Urinary bladder (tissue), 4 donors: Measurements from ENCODE around the gene THEM4. TPM values are rescaled to one million over a fixed set of nuclear protein-coding genes. Genes with fewer than 3 reads are reported as not detected.

Source experiments
- DNase-seq: peaks from one replicate; pipeline ENCODE4 v3.0.0-alpha.2; 2015; ENCODE audit errors: extremely low spot score
- H3K27ac ChIP-seq: one replicate; pipeline ENCODE4 v1.5.1; 2013; ENCODE audit warnings: low read depth, mild to moderate bottlenecking, moderate library complexity
- H3K36me3 ChIP-seq: one replicate; pipeline ENCODE4 v1.6.1; 2013; ENCODE audit warnings: mild to moderate bottlenecking, moderate library complexity; ENCODE audit not compliant: insufficient read depth
- H3K4me1 ChIP-seq: one replicate; pipeline ENCODE4 v1.6.1; 2013; ENCODE audit warnings: mild to moderate bottlenecking, moderate library complexity; ENCODE audit not compliant: insufficient read depth
- H3K4me3 ChIP-seq: one replicate; pipeline ENCODE4 v1.5.1; 2013; ENCODE audit warnings: low read depth, low read length
- WGBS: extraction: QIAGEN DNeasy Blood & Tissue Kit; methylation state at CpG from one replicate; pipeline ENCODE4 v1.1.7; 2013; 5-methylcytosine and 5-hydroxymethylcytosine counted together
- polyA plus RNA-seq: library from polyadenylated mRNA; stranded (reverse); fragments of 200-250 nt; gene quantifications from one replicate; pipeline ENCODE4 v1.2.3, GENCODE V29; 2013
- total RNA-seq: library from RNA; depleted of rRNA; stranded (reverse); fragments of >200 nt; gene quantifications from one replicate; pipeline ENCODE4 v1.2.3, GENCODE V29; 2014
- donor health status: healthy with polysubstance abuse.
- donor health status: healthy.

The THEM4 gene
- total and polyA plus RNA-seq, 2 donors = 12.5 to 16.5 TPM

GRCh38 chr1:151854658-151855057 is 54.7 kb downstream of the THEM4 start:
- Histone ChIP-seq H3K27ac (no peak overlapping the region), H3K4me1 (no peaks in the 10 kb centered on the region), H3K36me3 (no peaks in the 10 kb centered on the region), H3K4me3 (no peak overlapping the region)
- WGBS = 86% methylated on average over 7 of the region's 7 CpGs
- no peak for DNase-seq

- H3K4me1 ChIP-seq = no peaks in the 10 kb centered on the region
- H3K4me3 ChIP-seq = no peak within 1 kb of the TSS
- 51% methylated on average over 5 of the region's 5 CpGs for WGBS
- H3K36me3 ChIP-seq = no peaks in the 10 kb centered on the region
- H3K27ac ChIP-seq = no peak within 1 kb of the TSS
- no peak for DNase-seq
Measured at GRCh38 chr1:151853411-151853943, 55.8 kb downstream of the THEM4 start, which contains the start of gene THEM5. TSS of gene THEM5 (minus strand) at chr1:151853712. CDS start at chr1:151853565, 147 bp downstream.

- DNase-seq = no peak
Measured at GRCh38 chr1:151852733-151853132, 56.6 kb downstream of the THEM4 start.

GRCh38 chr1:151851886-151852285 is 57.4 kb downstream of the THEM4 start:
- no peak overlapping the region for H3K4me3 ChIP-seq
- no peak overlapping the region for H3K27ac ChIP-seq
- no peak for DNase-seq
- H3K36me3 ChIP-seq = no peaks in the 10 kb centered on the region
- 67% methylated on average over 8 of the region's 8 CpGs for WGBS
- H3K4me1 ChIP-seq = no peaks in the 10 kb centered on the region

More at GRCh38 chr1:151852733-151853132, 56.6 kb downstream of the THEM4 start:
- Histone ChIP-seq H3K4me3 (no peak overlapping the region), H3K4me1 (no peaks in the 10 kb centered on the region), H3K27ac (no peak overlapping the region), H3K36me3 (no peaks in the 10 kb centered on the region)
- 94% methylated on average over 4 of the region's 4 CpGs for WGBS

GRCh38 chr1:151849871-151850270 is 59.4 kb downstream of the THEM4 start:
- Histone ChIP-seq H3K4me1 (no peaks in the 10 kb centered on the region), H3K4me3 (no peak overlapping the region), H3K36me3 (no peaks in the 10 kb centered on the region), H3K27ac (no peak overlapping the region)
- DNase-seq = no peak

- Histone ChIP-seq H3K4me1 (no peaks in the 10 kb centered on the region), H3K4me3 (no peak overlapping the region), H3K27ac (no peak overlapping the region), H3K36me3 (no peaks in the 10 kb centered on the region)
- DNase-seq = no peak
- 75% methylated on average over 3 of the region's 3 CpGs for WGBS
Measured at GRCh38 chr1:151849126-151849525, 60.2 kb downstream of the THEM4 start.

- H3K36me3 ChIP-seq = no peaks in the 10 kb centered on the region
- H3K4me1 ChIP-seq = no peaks in the 10 kb centered on the region
- H3K27ac ChIP-seq = no peak overlapping the region
- 47% methylated on average over 11 of the region's 11 CpGs for WGBS
- no peak for DNase-seq
- no peak overlapping the region for H3K4me3 ChIP-seq
Measured at GRCh38 chr1:151847867-151848596, 61.3 kb downstream of the THEM4 start.

- Histone ChIP-seq H3K4me3 (no peak overlapping the region), H3K4me1 (no peaks in the 10 kb centered on the region), H3K27ac (no peak overlapping the region), H3K36me3 (no peaks in the 10 kb centered on the region)
- DNase-seq = no peak
- 85% methylated on average over 8 of the region's 8 CpGs for WGBS
Measured at GRCh38 chr1:151846686-151847237, 62.5 kb downstream of the THEM4 start.

GRCh38 chr1:151846062-151846568 is 63.2 kb downstream of the THEM4 start:
- Histone ChIP-seq H3K4me1 (no peaks in the 10 kb centered on the region), H3K4me3 (no peak overlapping the region), H3K27ac (no peak overlapping the region), H3K36me3 (no peaks in the 10 kb centered on the region)
- WGBS = 30% methylated on average over 6 of the region's 6 CpGs
- no peak for DNase-seq

- 81% methylated on average over 2 of the region's 2 CpGs for WGBS
- H3K4me1 ChIP-seq = peaks cover 4% of the 10 kb centered on the region
- DNase-seq = no peak
- H3K36me3 ChIP-seq = no peaks in the 10 kb centered on the region
- no peak overlapping the region for H3K27ac ChIP-seq
- H3K4me3 ChIP-seq = no peak overlapping the region
Measured at GRCh38 chr1:151843398-151843797, 65.9 kb downstream of the THEM4 start.

GRCh38 chr1:151841141-151841540 is 68.2 kb downstream of the THEM4 start:
- no peak for DNase-seq
- no peaks in the 10 kb centered on the region for H3K36me3 ChIP-seq
- no peak overlapping the region for H3K27ac ChIP-seq
- WGBS = 89% methylated on average over 2 of the region's 2 CpGs
- no peak overlapping the region for H3K4me3 ChIP-seq
- H3K4me1 ChIP-seq = peaks cover 4% of the 10 kb centered on the region

GRCh38 chr1:151840421-151840820 is 68.9 kb downstream of the THEM4 start:
- Histone ChIP-seq H3K4me3 (no peak overlapping the region), H3K27ac (no peak overlapping the region), H3K4me1 (peaks cover 4% of the 10 kb centered on the region), H3K36me3 (no peaks in the 10 kb centered on the region)
- DNase-seq = no peak

- H3K4me1 ChIP-seq = peaks cover 4% of the 10 kb centered on the region
- H3K4me3 ChIP-seq = peak within 1 kb of the TSS; percentile 48
- no peak within 1 kb of the TSS for H3K27ac ChIP-seq
- 5% methylated on average over 47 of the region's 47 CpGs for WGBS
- no peaks in the 10 kb centered on the region for H3K36me3 ChIP-seq
- no peak for DNase-seq
Measured at GRCh38 chr1:151839457-151840403, 69.6 kb downstream of the THEM4 start, which contains the start of gene C2CD4D. TSS of gene C2CD4D (minus strand) at chr1:151839820. CDS start at chr1:151838989, 831 bp downstream.
